Thoracic aorta (tissue), 2 donors: ENCODE data around the gene KIF26B. TPM values are rescaled to one million over a fixed set of nuclear protein-coding genes. Genes with fewer than 3 reads are reported as not detected.

Source experiments
- ATAC-seq: fragments of 150-250 bp; one replicate; pipeline ENCODE4 v1.8.0; 2017; ENCODE audit warnings: low read depth; ENCODE audit not compliant: insufficient number of reproducible peaks, low FRiP score
- DNase-seq: peaks from one replicate; pipeline ENCODE4 v3.0.0-alpha.2; 2020; ENCODE audit warnings: low spot score
- H3K27ac ChIP-seq, 2 donors: fragments of 200-600 bp; sonication (generic); 1 replicate in 1 of 2; 2 replicates in 1 of 2; pipeline ENCODE4 v1.5.1; 2016; ENCODE audit warnings: mild to moderate bottlenecking in 2 of 2, moderate library complexity in 2 of 2
- H3K27me3 ChIP-seq: fragments of 200-600 bp; sonication (generic); replicated peaks from 2 replicates; pipeline ENCODE4 v1.6.0; 2016; ENCODE audit warnings: mild to moderate bottlenecking; ENCODE audit not compliant: insufficient read depth
- H3K36me3 ChIP-seq: fragments of 200-600 bp; sonication (generic); one replicate; pipeline ENCODE4 v1.5.1; 2016
- H3K4me1 ChIP-seq, 2 donors: fragments of 200-600 bp; sonication (generic); 1 replicate in 1 of 2; 2 replicates in 1 of 2; pipeline versions ENCODE4 v1.5.1 to v1.6.0; 2016; ENCODE audit warnings: low read depth in 2 of 2, mild to moderate bottlenecking in 1 of 2; ENCODE audit not compliant: control insufficient read depth in 1 of 2
- H3K4me3 ChIP-seq: fragments of 200-600 bp; sonication (generic); 2 replicates; pipeline ENCODE4 v1.5.1; 2016; ENCODE audit warnings: mild to moderate bottlenecking
- H3K9me3 ChIP-seq: fragments of 200-600 bp; sonication (generic); 2 replicates; pipeline ENCODE4 v1.5.1; 2016
- CTCF ChIP-seq: fragments of 200-600 bp; sonication (generic); IDR thresholded peaks from one replicate; pipeline ENCODE4 v1.5.1; 2019; ENCODE audit warnings: antibody characterized with exemption
- total RNA-seq, 2 donors: library from RNA; depleted of rRNA; stranded (reverse); fragments of >200 nt; gene quantifications; one replicate each; pipeline versions ENCODE4 v1.1.0 to v1.2.3, GENCODE V29; 2016

Gene KIF26B
- total RNA-seq, 2 donors from 2014 or later, result 0.14 to 0.41 TPM

GRCh38 chr1:245677461-245678240, 522.9 kb downstream of the KIF26B start:
- no peak for DNase-seq
- Histone ChIP-seq H3K27me3 (no peaks in the 10 kb centered on the region), H3K27ac (no peak overlapping the region), H3K36me3 (no peaks in the 10 kb centered on the region), H3K9me3 (no peaks in the 10 kb centered on the region), H3K4me1 (no peaks in the 10 kb centered on the region), H3K4me3 (no peak overlapping the region)
- no peak for TF ChIP-seq CTCF
- no peak for ATAC-seq

GRCh38 chr1:245678860-245679411, 524.2 kb downstream of the KIF26B start:
- no peak for DNase-seq
- H3K9me3 ChIP-seq, result no peaks in the 10 kb centered on the region
- ATAC-seq, result no peak
- no peak overlapping the region for H3K27ac ChIP-seq
- no peak for TF ChIP-seq CTCF
- no peaks in the 10 kb centered on the region for H3K4me1 ChIP-seq
- no peaks in the 10 kb centered on the region for H3K36me3 ChIP-seq
- no peaks in the 10 kb centered on the region for H3K27me3 ChIP-seq
- no peak overlapping the region for H3K4me3 ChIP-seq

GRCh38 chr1:245679821-245680780, 525.3 kb downstream of the KIF26B start:
- Histone ChIP-seq H3K9me3 (no peaks in the 10 kb centered on the region), H3K4me1 (no peaks in the 10 kb centered on the region), H3K36me3 (no peaks in the 10 kb centered on the region), H3K27me3 (no peaks in the 10 kb centered on the region), H3K4me3 (no peak overlapping the region), H3K27ac (no peak overlapping the region)
- ATAC-seq (no peak), DNase-seq (no peak)
- no peak for TF ChIP-seq CTCF

GRCh38 chr1:245682638-245683628, 528.1 kb downstream of the KIF26B start:
- Histone ChIP-seq H3K4me1 (no peaks in the 10 kb centered on the region), H3K27ac (no peak overlapping the region), H3K27me3 (no peaks in the 10 kb centered on the region), H3K36me3 (no peaks in the 10 kb centered on the region), H3K9me3 (no peaks in the 10 kb centered on the region), H3K4me3 (no peak overlapping the region)
- no peak for DNase-seq
- no peak for TF ChIP-seq CTCF
- ATAC-seq, result no peak
